GM23338 (cell line): ENCODE data around the gene COPB2. TPM values are rescaled to one million over a fixed set of nuclear protein-coding genes. Genes with fewer than 3 reads are reported as not detected.

ENCODE experiments used
- ATAC-seq: fragments of 200-7000 bp; cut with Tn5 transposase; 3 replicates; pipeline ENCODE4 v1.9.1; 2020
- DNase-seq: peaks from one replicate; pipeline ENCODE4 v3.0.0-alpha.2; 2015; ENCODE audit warnings: low spot score
- H2AFZ ChIP-seq: fragments of 200-600 bp; sonication (generic); 2 replicates; pipeline ENCODE4 v1.8.0; 2016; ENCODE audit warnings: antibody characterized with exemption, mild to moderate bottlenecking, moderate library complexity
- H3F3A ChIP-seq: fragments of 200-600 bp; sonication (generic); replicated peaks from 2 replicates; pipeline ENCODE4 v1.8.0; 2017; ENCODE audit warnings: antibody characterized with exemption, mixed run types, low read depth
- H3K27ac ChIP-seq: fragments of 200-600 bp; sonication (generic); 2 replicates; pipeline ENCODE4 v1.6.1; 2016; ENCODE audit warnings: low read depth
- H3K27me3 ChIP-seq: fragments of 200-600 bp; sonication (generic); 2 replicates; pipeline ENCODE4 v1.8.0; 2016; ENCODE audit warnings: mild to moderate bottlenecking, mixed run types, moderate library complexity; ENCODE audit not compliant: insufficient read depth
- H3K36me3 ChIP-seq: fragments of 200-600 bp; sonication (generic); 2 replicates; pipeline ENCODE4 v1.8.0; 2016; ENCODE audit warnings: mild to moderate bottlenecking; ENCODE audit not compliant: insufficient read depth
- H3K4me1 ChIP-seq: fragments of 200-600 bp; sonication (generic); 2 replicates; pipeline ENCODE4 v1.8.0; 2016; ENCODE audit warnings: mild to moderate bottlenecking, moderate library complexity; ENCODE audit not compliant: insufficient read depth
- H3K4me2 ChIP-seq: fragments of 200-600 bp; sonication (generic); 2 replicates; pipeline ENCODE4 v1.7.1; 2017; ENCODE audit warnings: mixed run types
- H3K4me3 ChIP-seq: fragments of 200-600 bp; sonication (generic); 2 replicates; pipeline ENCODE4 v1.6.1; 2016; ENCODE audit warnings: mixed run types
- H3K79me2 ChIP-seq: fragments of 200-600 bp; sonication (generic); replicated peaks from 2 replicates; pipeline ENCODE4 v1.8.0; 2017; ENCODE audit warnings: mild to moderate bottlenecking; ENCODE audit not compliant: insufficient read depth
- H3K9me2 ChIP-seq: fragments of 200-600 bp; sonication (generic); 2 replicates; pipeline ENCODE4 v1.8.0; 2017; ENCODE audit not compliant: insufficient read depth
- H4K20me1 ChIP-seq: fragments of 200-600 bp; sonication (generic); replicated peaks from 2 replicates; pipeline ENCODE4 v1.8.0; 2017; ENCODE audit warnings: mild to moderate bottlenecking; ENCODE audit not compliant: insufficient read depth
- H3K27ac Mint-ChIP-seq: 2 replicates; pipeline ENCODE4 v1.8.0; 2020; ENCODE audit warnings: inconsistent platforms, mild to moderate bottlenecking, moderate library complexity, mixed read lengths
- H3K27me3 Mint-ChIP-seq: 3 replicates; pipeline ENCODE4 v1.8.0; 2022; ENCODE audit warnings: low read depth, mild to moderate bottlenecking, moderate library complexity, mixed read lengths, inconsistent platforms; ENCODE audit not compliant: insufficient read depth, poor library complexity
- H3K36me3 Mint-ChIP-seq: 3 replicates; pipeline ENCODE4 v1.8.0; 2021; ENCODE audit warnings: low read depth, mild to moderate bottlenecking, inconsistent platforms, moderate library complexity, mixed read lengths
- H3K4me1 Mint-ChIP-seq: 3 replicates; pipeline ENCODE4 v1.8.0; 2020; ENCODE audit warnings: mild to moderate bottlenecking, inconsistent platforms, mixed read lengths
- H3K4me3 Mint-ChIP-seq: 3 replicates; pipeline ENCODE4 v1.8.0; 2021; ENCODE audit warnings: moderate library complexity, mild to moderate bottlenecking, inconsistent platforms, mixed read lengths
- H3K9me3 Mint-ChIP-seq: 3 replicates; pipeline ENCODE4 v1.8.0; 2020; ENCODE audit warnings: moderate library complexity, mild to moderate bottlenecking, inconsistent platforms, mixed read lengths
- CREB1 ChIP-seq: fragments of 250-450 bp; sonication (Bioruptor Pico); IDR thresholded peaks from 2 replicates; pipeline ENCODE4 v1.5.0; 2020; ENCODE audit warnings: low read depth, mild to moderate bottlenecking, moderate library complexity
- ETS1 ChIP-seq: IDR thresholded peaks from 2 replicates; pipeline ENCODE4 v1.6.1; 2016; ENCODE audit warnings: antibody characterized with exemption
- EZH2 ChIP-seq: fragments of 200-600 bp; sonication (generic); IDR thresholded peaks from one replicate; pipeline ENCODE4 v1.8.0; 2017; ENCODE audit warnings: antibody characterized with exemption, mild to moderate bottlenecking, low read depth; ENCODE audit not compliant: unreplicated experiment
- JUNB ChIP-seq: IDR thresholded peaks from one replicate; pipeline ENCODE4 v1.6.1; 2016; ENCODE audit warnings: antibody characterized with exemption; ENCODE audit not compliant: unreplicated experiment
- POLR2AphosphoS5 ChIP-seq: IDR thresholded peaks from 2 replicates; pipeline ENCODE4 v1.6.1; 2016; ENCODE audit warnings: antibody characterized with exemption, low read depth
- REST ChIP-seq: IDR thresholded peaks from one replicate; pipeline ENCODE4 v1.6.1; 2018; ENCODE audit warnings: antibody characterized with exemption; ENCODE audit not compliant: unreplicated experiment
- ZNF114 ChIP-seq: fragments of 250-450 bp; sonication (Bioruptor Pico); IDR thresholded peaks from 2 replicates; pipeline ENCODE4 v1.5.0; 2020; ENCODE audit warnings: mild to moderate bottlenecking, moderate library complexity
- ZNF331 ChIP-seq: fragments of 250-450 bp; sonication (Bioruptor Pico); IDR thresholded peaks from 2 replicates; pipeline ENCODE4 v1.5.0; 2020; ENCODE audit warnings: low read depth, mild to moderate bottlenecking, moderate library complexity
- ZNF462 ChIP-seq: fragments of 250-450 bp; sonication (Bioruptor Pico); IDR thresholded peaks from 2 replicates; pipeline ENCODE4 v1.5.0; 2020; ENCODE audit warnings: mild to moderate bottlenecking, moderate library complexity
- polyA plus RNA-seq: library from polyadenylated mRNA; unstranded; fragments of >200 nt; fragmentation: Nextera tagmentation; extraction: Ambion mirVana; gene quantifications from 2 replicates; pipeline ENCODE4 v1.2.1, GENCODE V29; 2016
- total RNA-seq: library from RNA; depleted of rRNA; stranded (reverse); fragments of >200 nt; shearing (Covaris generic); gene quantifications from 2 replicates; pipeline ENCODE4 v1.2.3, GENCODE V29; 2014

Gene COPB2
- total and polyA plus RNA-seq, 2 experiments from 2014 or later: 48.2 to 89.1 TPM

- Mint-ChIP-seq H3K4me3 (no peak overlapping the region), H3K36me3 (no peaks in the 10 kb centered on the region), H3K27me3 (peaks cover 4% of the 10 kb centered on the region), H3K4me1 (no peaks in the 10 kb centered on the region), H3K27ac (no peak overlapping the region), H3K9me3 (no peaks in the 10 kb centered on the region)
- H3K36me3 ChIP-seq: no peaks in the 10 kb centered on the region
- H3K4me2 ChIP-seq: no peak overlapping the region
- no peak overlapping the region for H3K27ac ChIP-seq
- no peak overlapping the region for H3K4me3 ChIP-seq
- no peaks in the 10 kb centered on the region for H3K79me2 ChIP-seq
- H3F3A ChIP-seq: no peaks in the 10 kb centered on the region
- H2AFZ ChIP-seq: no peak overlapping the region
- no peaks in the 10 kb centered on the region for H3K4me1 ChIP-seq
- ATAC-seq: no peak
- TF ChIP-seq ZNF114 (CRISPR knock-in tag) (no peak), REST (no peak), CREB1 (CRISPR knock-in tag) (no peak), JUNB (no peak), POLR2AphosphoS5 (no peak), ZNF462 (no peak), ZNF331 (CRISPR knock-in tag) (no peak), ETS1 (no peak), EZH2 (no peak)
- H4K20me1 ChIP-seq: no peaks in the 10 kb centered on the region
- H3K27me3 ChIP-seq: no peaks in the 10 kb centered on the region
- DNase-seq: no peak
- H3K9me2 ChIP-seq: no peaks in the 10 kb centered on the region
Observed at GRCh38 chr3:139423232-139423631, 33.8 kb upstream of the COPB2 start.
